H9 (cell line): Measurements from ENCODE around the gene ZBED2. TPM values are rescaled to one million over a fixed set of nuclear protein-coding genes. Genes with fewer than 3 reads are reported as not detected.

Source experiments
- DNase-seq: peaks from one replicate; pipeline ENCODE4 v3.0.0-alpha.2; 2017
- H2AFZ ChIP-seq: one replicate; pipeline ENCODE4 v1.6.1; 2013; ENCODE audit warnings: mild to moderate bottlenecking, low read length, control low read depth, moderate library complexity
- H2AK5ac ChIP-seq: 2 replicates; pipeline ENCODE4 v1.6.1; 2013; ENCODE audit warnings: low read length, control low read depth, mixed read lengths; ENCODE audit not compliant: insufficient read length
- H2BK120ac ChIP-seq: one replicate; pipeline ENCODE4 v1.6.1; 2013; ENCODE audit warnings: low read depth, mild to moderate bottlenecking, low read length, control low read depth, inconsistent platforms; ENCODE audit not compliant: poor library complexity, severe bottlenecking
- H2BK12ac ChIP-seq: 2 replicates; pipeline ENCODE4 v1.6.1; 2013; ENCODE audit warnings: low read length, control low read depth, mixed read lengths, low read depth; ENCODE audit not compliant: insufficient read length
- H2BK15ac ChIP-seq: 2 replicates; pipeline ENCODE4 v1.6.1; 2013; ENCODE audit warnings: low read depth, low read length, control low read depth
- H2BK20ac ChIP-seq: one replicate; pipeline ENCODE4 v1.6.1; 2013; ENCODE audit warnings: low read depth, mild to moderate bottlenecking, low read length, control low read depth, inconsistent platforms; ENCODE audit not compliant: poor library complexity, severe bottlenecking
- H2BK5ac ChIP-seq: 2 replicates; pipeline ENCODE4 v1.6.1; 2013; ENCODE audit warnings: low read length, control low read depth, mixed read lengths; ENCODE audit not compliant: insufficient read length
- H3K14ac ChIP-seq: 2 replicates; pipeline ENCODE4 v1.6.1; 2013; ENCODE audit warnings: low read length, control low read depth; ENCODE audit not compliant: insufficient read depth
- H3K18ac ChIP-seq: 2 replicates; pipeline ENCODE4 v1.6.1; 2013; ENCODE audit warnings: low read depth, mild to moderate bottlenecking, mixed read lengths, low read length, control low read depth; ENCODE audit not compliant: insufficient read length
- H3K23ac ChIP-seq: 2 replicates; pipeline ENCODE4 v1.6.1; 2013; ENCODE audit warnings: low read length, control low read depth, mixed read lengths, low read depth; ENCODE audit not compliant: insufficient read length
- H3K23me2 ChIP-seq: 2 replicates; pipeline ENCODE4 v1.6.1; 2013; ENCODE audit warnings: low read depth, mild to moderate bottlenecking, mixed read lengths, low read length, control low read depth; ENCODE audit not compliant: insufficient read length, poor library complexity, severe bottlenecking
- H3K27ac ChIP-seq: 2 replicates; pipeline ENCODE4 v1.5.1; 2013; ENCODE audit warnings: low read length, control low read depth, mixed read lengths, low read depth; ENCODE audit not compliant: insufficient read length
- H3K27me3 ChIP-seq: 2 replicates; pipeline ENCODE4 v1.6.1; 2013; ENCODE audit warnings: low read length, control low read depth, inconsistent platforms; ENCODE audit not compliant: insufficient read depth
- H3K4ac ChIP-seq: 2 replicates; pipeline ENCODE4 v1.6.1; 2013; ENCODE audit warnings: low read depth, mild to moderate bottlenecking, control low read depth, inconsistent platforms, low read length, moderate library complexity
- H3K4me1 ChIP-seq: 2 replicates; pipeline ENCODE4 v1.6.1; 2013; ENCODE audit warnings: low read length, control low read depth, inconsistent platforms; ENCODE audit not compliant: insufficient read depth
- H3K4me2 ChIP-seq: 2 replicates; pipeline ENCODE4 v1.6.1; 2013; ENCODE audit warnings: low read length, control low read depth, mixed read lengths; ENCODE audit not compliant: insufficient read length, insufficient read depth
- H3K56ac ChIP-seq: 2 replicates; pipeline ENCODE4 v1.6.1; 2013; ENCODE audit warnings: low read depth, mild to moderate bottlenecking, mixed read lengths, low read length, control low read depth; ENCODE audit not compliant: insufficient read length
- H3K79me1 ChIP-seq: 2 replicates; pipeline ENCODE4 v1.6.1; 2013; ENCODE audit warnings: low read depth, mild to moderate bottlenecking, moderate library complexity, low read length, control low read depth, inconsistent platforms; ENCODE audit not compliant: insufficient read depth, poor library complexity, severe bottlenecking
- H3K79me2 ChIP-seq: 2 replicates; pipeline ENCODE4 v1.6.1; 2013; ENCODE audit warnings: low read length, control low read depth, inconsistent platforms; ENCODE audit not compliant: insufficient read depth
- H3K9ac ChIP-seq: 2 replicates; pipeline ENCODE4 v1.6.1; 2013; ENCODE audit warnings: low read length, control low read depth, mixed read lengths; ENCODE audit not compliant: insufficient read length; ENCODE audit errors: extremely low read depth
- H3K9me3 ChIP-seq: one replicate; pipeline ENCODE4 v1.6.1; 2013; ENCODE audit warnings: low read depth, low read length, inconsistent platforms; ENCODE audit not compliant: control insufficient read depth
- H3T11ph ChIP-seq: one replicate; pipeline ENCODE4 v1.6.1; 2013; ENCODE audit warnings: mild to moderate bottlenecking, low read length, control low read depth, inconsistent platforms
- H4K20me1 ChIP-seq: one replicate; pipeline ENCODE4 v1.6.1; 2013; ENCODE audit not compliant: control insufficient read depth, insufficient read length, insufficient read depth
- H4K5ac ChIP-seq: 2 replicates; pipeline ENCODE4 v1.6.1; 2013; ENCODE audit warnings: low read depth, mild to moderate bottlenecking, mixed read lengths, low read length, control low read depth; ENCODE audit not compliant: insufficient read length
- H4K8ac ChIP-seq: replicated peaks from 2 replicates; pipeline ENCODE4 v1.6.1; 2013; ENCODE audit warnings: low read length, control low read depth, mixed read lengths, low read depth; ENCODE audit not compliant: insufficient read length
- H4K91ac ChIP-seq: 2 replicates; pipeline ENCODE4 v1.6.1; 2013; ENCODE audit warnings: low read depth, mild to moderate bottlenecking, moderate library complexity, mixed read lengths, low read length, control low read depth; ENCODE audit not compliant: insufficient read length
- H3K27ac Mint-ChIP-seq, 3 experiments: 2 replicates in 2 of 3; 3 replicates in 1 of 3; pipeline ENCODE4 v1.8.0; 2020 to 2021; ENCODE audit warnings: mixed read lengths in 3 of 3, mild to moderate bottlenecking in 1 of 3, moderate library complexity in 1 of 3
- H3K27me3 Mint-ChIP-seq: 2 replicates; pipeline ENCODE4 v1.8.0; 2021; ENCODE audit warnings: low read depth, mild to moderate bottlenecking, moderate library complexity, mixed read lengths
- H3K36me3 Mint-ChIP-seq, 3 experiments: 2 replicates in 2 of 3; 3 replicates in 1 of 3; pipeline ENCODE4 v1.8.0; 2020 to 2021; ENCODE audit warnings: low read depth in 3 of 3, mixed read lengths in 3 of 3; ENCODE audit not compliant: insufficient read depth in 1 of 3
- H3K4me1 Mint-ChIP-seq, 2 experiments: 2 replicates each; pipeline ENCODE4 v1.8.0; 2020; ENCODE audit warnings: mixed read lengths in 2 of 2
- H3K4me3 Mint-ChIP-seq, 2 experiments: 2 replicates in 1 of 2; 3 replicates in 1 of 2; pipeline ENCODE4 v1.8.0; 2020 to 2021; ENCODE audit warnings: mild to moderate bottlenecking in 2 of 2, mixed read lengths in 2 of 2, moderate library complexity in 1 of 2
- H3K9me3 Mint-ChIP-seq, 2 experiments: 2 replicates in 1 of 2; 3 replicates in 1 of 2; pipeline ENCODE4 v1.8.0; 2020; ENCODE audit warnings: mild to moderate bottlenecking in 2 of 2, mixed read lengths in 2 of 2, moderate library complexity in 1 of 2
- CTCF ChIP-seq: fragments of 200-600 bp; sonication (generic); conservative IDR thresholded peaks from 3 replicates; pipeline ENCODE4 v1.8.0; 2021; ENCODE audit warnings: antibody characterized with exemption, mild to moderate bottlenecking
- WGBS: extraction: QIAGEN DNeasy Blood & Tissue Kit; methylation state at CpG from one replicate; pipeline ENCODE4 v1.1.7; 2013; ENCODE audit warnings: missing lambda C conversion rate, low lambda C conversion rate, mixed read lengths; ENCODE audit not compliant: insufficient read length; ENCODE audit errors: extremely low coverage; 5-methylcytosine and 5-hydroxymethylcytosine counted together
- total RNA-seq: library from RNA; stranded (reverse); gene quantifications from 2 replicates; pipeline ENCODE4 v1.2.1, GENCODE V29; 2021

ZBED2 gene
- total RNA-seq, 1 experiment from 2014 or later, result not detected

- H3K36me3 Mint-ChIP-seq, result peaks cover 0 to 14% (median 7%) of the 10 kb centered on the region in 3 experiments; a peak in 5 of 7 replicates
- no CpG with 5 or more reads among the region's 1 CpG for WGBS
- Histone ChIP-seq H2BK20ac (no peak overlapping the region), H3T11ph (no peak overlapping the region), H3K23ac (no peak overlapping the region), H4K8ac (no peak overlapping the region), H3K18ac (no peak overlapping the region), H3K4me2 (no peak overlapping the region), H3K79me2 (no peaks in the 10 kb centered on the region), H3K23me2 (no peaks in the 10 kb centered on the region), H3K9ac (no peak overlapping the region), H3K56ac (no peak overlapping the region), H3K79me1 (no peaks in the 10 kb centered on the region), H3K27me3 (no peaks in the 10 kb centered on the region), H4K91ac (no peak overlapping the region), H3K14ac (no peak overlapping the region), H2AK5ac (no peak overlapping the region), H4K5ac (no peak overlapping the region), H2BK5ac (no peak overlapping the region), H3K4me1 (no peaks in the 10 kb centered on the region), H3K9me3 (no peaks in the 10 kb centered on the region), H4K20me1 (no peaks in the 10 kb centered on the region), H3K4ac (no peak overlapping the region), H3K27ac (no peak overlapping the region), H2BK120ac (no peak overlapping the region), H2BK15ac (no peak overlapping the region), H2BK12ac (no peak overlapping the region), H2AFZ (no peak overlapping the region)
- H3K27me3 Mint-ChIP-seq, result no peaks in the 10 kb centered on the region
- no peak overlapping the region for H3K4me3 Mint-ChIP-seq
- H3K4me1 Mint-ChIP-seq, result 0 out of 4 replicates have a peak, but pooled peaks cover 0 to 3% of the 10 kb centered on the region in 2 experiments
- H3K27ac Mint-ChIP-seq, result no peak overlapping the region
- no peak for DNase-seq
- TF ChIP-seq CTCF, result no peak
- peaks cover 13 to 19% of the 10 kb centered on the region in 2 experiments for H3K9me3 Mint-ChIP-seq
Observed at GRCh38 chr3:111582120-111582474, 13.0 kb downstream of the ZBED2 start.
